Progenitor cell of endocrine pancreas (in vitro differentiated cells): ENCODE results near the gene ITGB2. TPM values are rescaled to one million over a fixed set of nuclear protein-coding genes. Genes with fewer than 3 reads are reported as not detected.

Source experiments
- DNase-seq: peaks from one replicate; pipeline ENCODE4 v3.0.0; 2021; ENCODE audit warnings: low spot score; ENCODE audit not compliant: unreplicated experiment
- H3K27ac Mint-ChIP-seq: 2 replicates; pipeline ENCODE4 v1.8.0; 2021; ENCODE audit warnings: mild to moderate bottlenecking, moderate library complexity, mixed read lengths
- H3K27me3 Mint-ChIP-seq: 2 replicates; pipeline ENCODE4 v1.8.0; 2021; ENCODE audit warnings: mixed read lengths
- H3K36me3 Mint-ChIP-seq: 2 replicates; pipeline ENCODE4 v1.8.0; 2022; ENCODE audit warnings: mixed read lengths; ENCODE audit not compliant: insufficient read depth
- H3K4me1 Mint-ChIP-seq: 2 replicates; pipeline ENCODE4 v1.8.0; 2021; ENCODE audit warnings: low read depth, mixed read lengths
- H3K4me3 Mint-ChIP-seq: 2 replicates; pipeline ENCODE4 v1.8.0; 2021; ENCODE audit warnings: low read depth, mild to moderate bottlenecking, moderate library complexity, mixed read lengths
- H3K9me3 Mint-ChIP-seq: 2 replicates; pipeline ENCODE4 v1.8.0; 2021; ENCODE audit warnings: low read depth, mixed read lengths
- CTCF ChIP-seq: fragments of 200-600 bp; sonication (generic); IDR thresholded peaks from one replicate; pipeline ENCODE4 v1.5.0; 2021; ENCODE audit warnings: antibody characterized with exemption, mild to moderate bottlenecking; ENCODE audit not compliant: unreplicated experiment
- total RNA-seq: library from RNA; stranded (reverse); gene quantifications from 2 replicates; pipeline ENCODE4 v1.2.1, GENCODE V29; 2021

ITGB2 gene
- total RNA-seq, 1 donor from 2014 or later, result 0.41 TPM

GRCh38 chr21:44904141-44904923 is 16.4 kb downstream of the ITGB2 start:
- no peak overlapping the region for H3K27ac Mint-ChIP-seq
- DNase-seq, result no peak
- peaks cover 18% of the 10 kb centered on the region for H3K27me3 Mint-ChIP-seq
- no peak overlapping the region for H3K4me3 Mint-ChIP-seq
- H3K36me3 Mint-ChIP-seq, result no peaks in the 10 kb centered on the region
- no peaks in the 10 kb centered on the region for H3K9me3 Mint-ChIP-seq
- no peaks in the 10 kb centered on the region for H3K4me1 Mint-ChIP-seq
- TF ChIP-seq CTCF, result no peak

DNA sequence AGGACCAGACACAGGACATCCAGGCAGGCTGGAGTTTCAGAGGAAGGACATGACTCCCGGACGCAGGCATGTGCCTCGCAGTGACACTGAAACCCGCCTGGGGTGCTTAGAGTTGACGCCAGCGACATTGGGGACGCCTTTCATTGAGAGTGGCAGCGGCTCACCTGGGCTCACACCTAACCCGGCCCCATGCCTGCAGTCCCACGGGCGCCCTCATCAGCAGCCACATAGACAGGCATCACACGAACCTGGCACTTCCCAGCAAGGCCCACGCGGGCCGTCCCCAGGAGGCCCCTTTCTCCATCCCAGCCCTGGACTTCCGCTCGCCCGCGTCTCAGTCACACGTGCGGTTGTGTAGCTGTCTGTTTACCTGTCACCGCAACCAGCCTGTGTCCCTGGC is 17.0 kb downstream of the ITGB2 start:
- no peak for DNase-seq
- no peak overlapping the region for H3K4me3 Mint-ChIP-seq
- peaks cover 12% of the 10 kb centered on the region for H3K27me3 Mint-ChIP-seq
- TF ChIP-seq CTCF, result no peak
- no peaks in the 10 kb centered on the region for H3K36me3 Mint-ChIP-seq
- no peak overlapping the region for H3K27ac Mint-ChIP-seq
- H3K4me1 Mint-ChIP-seq, result no peaks in the 10 kb centered on the region
- H3K9me3 Mint-ChIP-seq, result no peaks in the 10 kb centered on the region

GRCh38 chr21:44903050-44903685 is 17.5 kb downstream of the ITGB2 start:
- Mint-ChIP-seq H3K4me1 (no peaks in the 10 kb centered on the region), H3K27ac (no peak overlapping the region), H3K9me3 (no peaks in the 10 kb centered on the region), H3K4me3 (no peak overlapping the region), H3K36me3 (no peaks in the 10 kb centered on the region), H3K27me3 (peaks cover 14% of the 10 kb centered on the region)
- no peak for TF ChIP-seq CTCF
- no peak for DNase-seq

DNA sequence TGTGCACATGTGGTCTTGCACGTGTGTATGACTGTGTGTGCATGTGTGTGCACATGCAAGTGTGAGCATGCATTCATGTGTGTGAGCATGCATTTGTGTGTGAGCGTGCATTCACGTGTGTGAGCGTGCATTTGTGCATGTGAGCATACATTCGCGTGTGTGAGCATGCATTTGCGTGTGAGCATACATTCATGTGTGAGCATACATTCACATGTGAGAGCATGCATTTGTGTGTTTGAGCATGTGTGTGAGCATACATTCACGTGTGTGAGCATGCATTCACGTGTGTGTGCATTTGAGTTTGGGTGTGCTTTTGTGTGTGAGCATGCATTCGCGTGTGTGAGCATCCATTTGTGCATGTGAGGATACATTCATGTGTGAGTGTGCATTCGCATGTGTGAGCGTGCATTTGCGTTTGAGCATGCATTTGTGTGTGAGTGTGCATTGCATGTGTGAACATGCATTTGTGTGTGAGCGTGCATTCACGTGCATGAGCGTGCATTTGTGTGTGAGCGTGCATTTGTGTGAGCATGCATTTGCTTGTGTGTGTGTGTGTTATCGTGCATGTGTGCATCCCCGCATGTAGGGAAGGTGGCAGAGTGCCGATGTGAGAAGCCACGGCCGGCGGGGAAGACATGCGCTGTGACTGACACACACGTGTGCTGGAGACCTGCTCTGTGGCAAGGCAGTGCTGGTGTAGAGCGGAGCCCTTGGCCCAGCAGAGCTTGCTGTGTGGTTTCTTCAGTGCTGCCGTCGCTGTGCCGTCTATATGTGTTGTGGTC is 18.2 kb downstream of the ITGB2 start:
- H3K36me3 Mint-ChIP-seq, result no peaks in the 10 kb centered on the region
- H3K4me3 Mint-ChIP-seq, result no peak overlapping the region
- H3K27me3 Mint-ChIP-seq, result peaks cover 10% of the 10 kb centered on the region
- TF ChIP-seq CTCF, result no peak
- no peaks in the 10 kb centered on the region for H3K4me1 Mint-ChIP-seq
- H3K9me3 Mint-ChIP-seq, result no peaks in the 10 kb centered on the region
- DNase-seq, result no peak
- no peak overlapping the region for H3K27ac Mint-ChIP-seq

- Mint-ChIP-seq H3K27me3 (peaks cover 8% of the 10 kb centered on the region), H3K27ac (no peak overlapping the region), H3K9me3 (no peaks in the 10 kb centered on the region), H3K4me1 (no peaks in the 10 kb centered on the region), H3K4me3 (no peak overlapping the region), H3K36me3 (no peaks in the 10 kb centered on the region)
- DNase-seq, result no peak
- TF ChIP-seq CTCF, result no peak
These were observed 19.2 kb downstream of the ITGB2 start for GRCh38 chr21:44901391-44902074.
